PFSK-1 (cell line): ENCODE results near the gene PRDX3.

Source experiments
- FOXP2 ChIP-seq: optimal IDR thresholded peaks from 2 replicates; pipeline ENCODE3; 2011; ENCODE audit warnings: borderline replicate concordance, control low read depth, inconsistent platforms; ENCODE audit not compliant: insufficient read depth; ENCODE audit errors: extremely low read length, extremely low read depth
- POLR2AphosphoS5 ChIP-seq: IDR thresholded peaks from 2 replicates; pipeline ENCODE4 v1.6.1; 2012; ENCODE audit warnings: low read depth, mild to moderate bottlenecking, control low read depth, low read length, moderate library complexity
- SIN3A ChIP-seq: IDR thresholded peaks from 2 replicates; pipeline ENCODE4 v1.6.1; 2012; ENCODE audit warnings: mild to moderate bottlenecking, low read length, moderate library complexity, borderline replicate concordance; ENCODE audit not compliant: insufficient read depth
- TAF1 ChIP-seq: IDR thresholded peaks from 2 replicates; pipeline ENCODE4 v1.6.1; 2012; ENCODE audit warnings: low read length, control low read depth, borderline replicate concordance; ENCODE audit not compliant: insufficient read depth
- TF ChIP-seq, protein P1 (sequence below), 2 experiments: IDR thresholded peaks; 2 replicates each; pipeline versions ENCODE4 v1.6.1 to v1.8.0; 2011 to 2012; ENCODE audit warnings: low read depth in 2 of 2, low read length in 2 of 2, control low read depth in 1 of 2, inconsistent platforms in 1 of 2, mild to moderate bottlenecking in 1 of 2, moderate library complexity in 1 of 2; ENCODE audit not compliant: insufficient read depth in 1 of 2

The PRDX3 gene

DNA sequence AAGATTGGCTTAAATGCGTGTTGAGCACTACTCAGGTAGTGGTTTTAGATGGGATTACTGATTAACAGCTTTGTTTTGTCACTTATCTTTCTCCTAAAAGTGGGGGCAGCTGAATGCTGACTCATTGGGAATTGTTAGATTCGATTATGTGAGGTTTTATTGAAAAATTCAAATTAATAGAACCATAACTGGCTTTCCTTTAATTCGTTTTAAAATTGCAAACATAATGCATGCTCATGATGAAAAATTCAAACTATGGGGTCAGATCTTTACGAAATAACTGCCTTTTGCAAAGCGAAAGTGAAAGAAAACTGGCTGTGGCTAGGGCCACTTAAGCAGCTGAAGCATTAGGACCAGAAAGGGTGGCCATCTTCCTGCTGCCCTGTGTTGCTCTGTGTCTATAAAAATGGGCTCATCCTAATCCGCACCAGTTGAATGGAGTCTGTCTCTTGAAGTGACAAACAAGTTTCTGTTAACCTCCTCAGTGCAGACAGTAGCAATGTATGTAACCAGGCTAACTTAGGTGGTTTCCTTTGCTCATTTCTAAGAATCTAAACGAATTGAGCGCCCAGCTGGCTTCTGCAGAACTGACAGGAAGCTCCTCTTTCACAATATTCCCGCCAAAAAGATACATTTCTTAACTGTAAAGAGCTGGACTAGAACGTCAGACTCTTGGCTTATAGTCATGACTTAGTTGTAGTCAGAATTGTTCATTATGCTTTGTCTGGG, 46.9 kb downstream of the PRDX3 start:
- TF ChIP-seq SIN3A (no peak), TAF1 (no peak), POLR2AphosphoS5 (no peak), FOXP2 (no peak)
- TF ChIP-seq, protein P1, sequence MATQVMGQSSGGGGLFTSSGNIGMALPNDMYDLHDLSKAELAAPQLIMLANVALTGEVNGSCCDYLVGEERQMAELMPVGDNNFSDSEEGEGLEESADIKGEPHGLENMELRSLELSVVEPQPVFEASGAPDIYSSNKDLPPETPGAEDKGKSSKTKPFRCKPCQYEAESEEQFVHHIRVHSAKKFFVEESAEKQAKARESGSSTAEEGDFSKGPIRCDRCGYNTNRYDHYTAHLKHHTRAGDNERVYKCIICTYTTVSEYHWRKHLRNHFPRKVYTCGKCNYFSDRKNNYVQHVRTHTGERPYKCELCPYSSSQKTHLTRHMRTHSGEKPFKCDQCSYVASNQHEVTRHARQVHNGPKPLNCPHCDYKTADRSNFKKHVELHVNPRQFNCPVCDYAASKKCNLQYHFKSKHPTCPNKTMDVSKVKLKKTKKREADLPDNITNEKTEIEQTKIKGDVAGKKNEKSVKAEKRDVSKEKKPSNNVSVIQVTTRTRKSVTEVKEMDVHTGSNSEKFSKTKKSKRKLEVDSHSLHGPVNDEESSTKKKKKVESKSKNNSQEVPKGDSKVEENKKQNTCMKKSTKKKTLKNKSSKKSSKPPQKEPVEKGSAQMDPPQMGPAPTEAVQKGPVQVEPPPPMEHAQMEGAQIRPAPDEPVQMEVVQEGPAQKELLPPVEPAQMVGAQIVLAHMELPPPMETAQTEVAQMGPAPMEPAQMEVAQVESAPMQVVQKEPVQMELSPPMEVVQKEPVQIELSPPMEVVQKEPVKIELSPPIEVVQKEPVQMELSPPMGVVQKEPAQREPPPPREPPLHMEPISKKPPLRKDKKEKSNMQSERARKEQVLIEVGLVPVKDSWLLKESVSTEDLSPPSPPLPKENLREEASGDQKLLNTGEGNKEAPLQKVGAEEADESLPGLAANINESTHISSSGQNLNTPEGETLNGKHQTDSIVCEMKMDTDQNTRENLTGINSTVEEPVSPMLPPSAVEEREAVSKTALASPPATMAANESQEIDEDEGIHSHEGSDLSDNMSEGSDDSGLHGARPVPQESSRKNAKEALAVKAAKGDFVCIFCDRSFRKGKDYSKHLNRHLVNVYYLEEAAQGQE (IDR thresholded peaks at IDR 0.05; ENCODE audit: insufficient read depth in 1 of 2, low read depth in 2 of 2, low read length in 2 of 2) = no peak

DNA sequence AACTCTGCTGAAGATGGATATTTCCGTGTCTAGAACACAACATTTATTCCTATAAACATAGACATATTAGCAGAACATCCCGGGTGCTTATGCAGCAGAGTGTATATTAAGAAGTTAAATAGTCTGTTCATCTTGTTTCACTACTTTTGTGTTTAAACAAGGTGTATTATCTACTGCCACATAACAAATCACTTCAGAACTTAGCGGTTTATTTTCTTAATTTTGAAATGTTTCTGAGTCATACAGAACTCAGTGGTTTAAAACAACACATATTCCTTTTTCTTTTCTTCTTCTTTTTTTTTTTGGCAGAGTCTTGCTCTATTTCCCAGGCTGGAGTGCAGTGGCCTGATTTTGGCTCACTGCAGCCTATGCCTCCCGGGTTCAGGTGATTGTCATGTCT, 48.9 kb downstream of the PRDX3 start:
- TF ChIP-seq SIN3A (no peak), FOXP2 (no peak), POLR2AphosphoS5 (no peak), TAF1 (no peak)
- TF ChIP-seq, protein P1 (IDR thresholded peaks at IDR 0.05; ENCODE audit: insufficient read depth in 1 of 2, low read depth in 2 of 2, low read length in 2 of 2) = no peak

DNA sequence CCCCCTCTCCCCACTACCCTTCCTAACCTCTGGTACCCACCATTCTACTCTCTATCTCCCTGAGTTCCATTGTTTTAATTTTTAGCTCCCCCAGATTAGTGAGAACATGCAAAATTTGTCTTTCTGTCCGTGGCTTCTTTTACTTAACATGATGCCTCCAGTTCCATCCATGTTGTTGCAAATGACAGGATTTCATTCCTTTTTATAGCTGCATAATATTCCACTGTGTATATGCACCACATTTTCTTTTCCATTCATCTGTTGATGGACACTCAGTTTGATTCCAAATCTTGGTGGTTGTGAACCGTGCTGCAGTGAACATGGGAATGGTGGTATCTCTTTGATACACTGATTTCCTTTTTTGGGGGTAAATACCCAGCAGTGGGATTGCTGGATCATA, 52.7 kb downstream of the PRDX3 start:
- no peak for TF ChIP-seq POLR2AphosphoS5

DNA sequence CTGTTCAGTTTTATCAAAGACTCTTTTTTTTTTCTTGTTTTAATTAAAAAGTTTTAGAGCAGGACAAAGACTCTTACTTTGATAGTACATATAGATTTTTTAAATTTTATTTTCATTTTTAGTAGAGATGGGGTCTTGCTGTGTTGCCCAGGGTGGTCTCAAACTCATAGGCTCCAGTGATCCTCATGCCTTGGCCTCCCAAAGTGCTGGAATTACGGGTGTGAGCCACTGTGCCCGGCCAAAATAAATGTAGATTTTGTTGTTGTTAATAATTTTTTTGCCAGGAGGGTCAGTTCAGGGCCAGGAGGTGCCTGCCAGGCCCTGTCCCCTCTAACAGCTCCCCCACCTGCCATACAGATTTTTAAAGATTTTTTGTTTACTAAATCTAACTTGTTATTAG, 57.7 kb downstream of the PRDX3 start:
- no peak for TF ChIP-seq TAF1
- TF ChIP-seq, protein P1 (IDR thresholded peaks at IDR 0.05; ENCODE audit: insufficient read depth in 1 of 2, low read depth in 2 of 2, low read length in 2 of 2) = no peak

DNA sequence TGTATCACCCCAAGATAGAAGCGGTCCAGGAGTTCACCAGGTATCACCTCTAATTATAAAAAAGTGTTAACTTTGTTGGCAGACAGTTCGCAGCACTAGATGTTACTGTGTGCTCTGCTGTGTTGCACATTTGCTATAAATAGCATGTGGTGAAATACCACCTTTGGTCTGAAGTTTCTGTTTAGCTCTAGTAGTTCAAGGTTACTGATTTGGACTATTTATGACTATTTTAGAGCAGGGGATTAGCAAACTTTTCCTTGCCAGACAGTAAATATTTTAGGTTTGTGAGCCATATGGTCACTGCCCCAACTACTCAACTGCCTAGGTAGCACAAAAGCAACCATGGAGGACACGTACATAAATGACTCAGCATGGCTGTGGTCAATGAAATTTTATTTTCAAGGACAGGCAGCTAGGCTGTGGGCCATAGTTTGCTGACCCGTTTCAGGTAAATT, 58.2 kb downstream of the PRDX3 start:
- TF ChIP-seq, protein P1 (IDR thresholded peaks at IDR 0.05; ENCODE audit: insufficient read depth in 1 of 2, low read depth in 2 of 2, low read length in 2 of 2) = no peak
- TF ChIP-seq SIN3A = no peak
